Measurements from ENCODE around the gene CENPO. TPM values are rescaled to one million over a fixed set of nuclear protein-coding genes. Genes with fewer than 3 reads are reported as not detected.

CENPO gene
- total RNA-seq, result 10 to 100 TPM in 1 of 5 experiments, 1 to 10 TPM in 4; 3.6 to 36.6 (median 6.0) TPM
- polyA plus RNA-seq, result 1 to 10 TPM; 1.8 to 3.8 TPM
- total RNA-seq, result 7.9 reads per million, percentile 32 among the genes with 10 or more reads in this experiment

- CTCF ChIA-PET, result interaction anchor here (0.5 to 1.7 kb wide), 3 partner anchors 35 to 1160 kb away, joined by 3 to 4 read pairs (median 3); no protein-coding TSS in a partner anchor
- peak; percentile 98 for ATAC-seq
Measured at GRCh38 chr2:24792874-24793760, at the start of gene CENPO, which contains the start of gene PTRHD1. TSS of gene CENPO (plus strand) at chr2:24793425. CDS start at chr2:24793920, 495 bp downstream. TSS of gene PTRHD1 (minus strand) at chr2:24793391. CDS start at chr2:24793377, 14 bp downstream.

GRCh38 chr2:24743924-24744323 is 49.3 kb upstream of the CENPO start:
- no peaks in the 10 kb centered on the region for H3K27me3 Mint-ChIP-seq
- CTCF ChIA-PET, result interaction anchor here (0.5 to 0.6 kb wide), 2 partner anchors 16 to 22 kb away, joined by 3 to 4 read pairs; no protein-coding TSS in a partner anchor
- ATAC-seq (peak; percentile 40), DNase-seq (no peak)
- H3K27me3 ChIP-seq (ENCODE audit: control insufficient read depth in 2 of 2, insufficient read depth in 2 of 2, low read length in 2 of 2), result no peaks in the 10 kb centered on the region
- no peak overlapping the region for H3K27ac ChIP-seq (ENCODE audit: low read depth, low read length)
- no peak overlapping the region for H3K4me3 Mint-ChIP-seq
- POLR2A ChIA-PET, result no interaction called here
- H3K4me1 ChIP-seq (ENCODE audit: control insufficient read depth in 2 of 2, insufficient read depth in 2 of 2, low read length in 2 of 2), result peaks cover 0 to 16% of the 10 kb centered on the region in 2 donors
- intact Hi-C loops (cut with micrococcal nuclease), result no loop called here
- no peaks in the 10 kb centered on the region for H3K9me3 Mint-ChIP-seq
- H3K4me1 Mint-ChIP-seq, result peaks cover 0 to 42% (median 21%) of the 10 kb centered on the region in 7 donors
- peaks cover 0 to 12% (median 0%) of the 10 kb centered on the region in 3 experiments for H3K36me3 ChIP-seq (ENCODE audit: control insufficient read depth in 2 of 3, insufficient read depth in 3 of 3, low read length in 3 of 3)
- H3K9me3 ChIP-seq (ENCODE audit: control insufficient read depth in 2 of 3, low read length in 3 of 3), result no peaks in the 10 kb centered on the region
- H3K27ac Mint-ChIP-seq, result peak overlapping the region in 1 of 9 donors; percentile 34
- peaks cover 5 to 38% (median 11%) of the 10 kb centered on the region in 5 donors for H3K36me3 Mint-ChIP-seq
- H3K4me3 ChIP-seq (ENCODE audit: low read length), result no peak overlapping the region

More at GRCh38 chr2:24792874-24793760, at the start of gene CENPO, which contains the start of gene PTRHD1:
- DNase-seq, result peak; percentile 93 to 99 (median 97)
- Histone ChIP-seq H3K9me3 (ENCODE audit: control insufficient read depth in 2 of 3, low read length in 3 of 3) (no peaks in the 10 kb centered on the region), H3K27me3 (ENCODE audit: control insufficient read depth in 2 of 2, insufficient read depth in 2 of 2, low read length in 2 of 2) (no peaks in the 10 kb centered on the region), H3K4me3 (ENCODE audit: low read length) (peak within 1 kb of the TSS; percentile 97), H3K36me3 (ENCODE audit: control insufficient read depth in 2 of 3, insufficient read depth in 3 of 3, low read length in 3 of 3) (peaks cover 0 to 5% (median 0%) of the 10 kb centered on the region in 3 experiments), H3K4me1 (ENCODE audit: control insufficient read depth in 2 of 2, insufficient read depth in 2 of 2, low read length in 2 of 2) (peaks cover 6 to 10% of the 10 kb centered on the region in 2 donors), H3K27ac (ENCODE audit: low read depth, low read length) (peak within 1 kb of the TSS; percentile 96)
- H3K9me3 Mint-ChIP-seq, result peaks cover 0 to 4% (median 0%) of the 10 kb centered on the region in 11 donors
- H3K27me3 Mint-ChIP-seq, result no peaks in the 10 kb centered on the region
- H3K36me3 Mint-ChIP-seq, result peaks cover 0 to 32% (median 15%) of the 10 kb centered on the region in 5 donors
- POLR2A ChIA-PET, result interaction anchor here (0.8 to 1.8 kb wide), 11 partner anchors 10 to 853 kb away, joined by 3 to 7 read pairs (median 4); partner anchors contain the start of genes ITSN2, NCOA1, SF3B6 and UBXN2A
- intact Hi-C loops (cut with micrococcal nuclease), result loop anchor here (1.0 to 10.0 kb wide), 14 partner anchors 34 to 1552 kb away; partner anchors contain the start of genes ADCY3 (in 2 of the 2), ASXL2 (in 2 of the 2), DNAJC27 (in 2 of the 2) and EFR3B (in 2 of the 2)
- peak within 1 kb of the TSS; percentile 99 to 100 (median 99) for H3K27ac Mint-ChIP-seq
- H3K4me1 Mint-ChIP-seq, result peaks cover 5 to 53% (median 20%) of the 10 kb centered on the region in 7 donors
- peak within 1 kb of the TSS; percentile 95 to 100 (median 98) for H3K4me3 Mint-ChIP-seq

GRCh38 chr2:24744356-24744755 is 48.9 kb upstream of the CENPO start:
- Histone ChIP-seq H3K27ac (ENCODE audit: low read depth, low read length) (no peak overlapping the region), H3K9me3 (ENCODE audit: control insufficient read depth in 2 of 3, low read length in 3 of 3) (no peaks in the 10 kb centered on the region), H3K36me3 (ENCODE audit: control insufficient read depth in 2 of 3, insufficient read depth in 3 of 3, low read length in 3 of 3) (peaks cover 0 to 12% (median 0%) of the 10 kb centered on the region in 3 experiments), H3K27me3 (ENCODE audit: control insufficient read depth in 2 of 2, insufficient read depth in 2 of 2, low read length in 2 of 2) (no peaks in the 10 kb centered on the region), H3K4me1 (ENCODE audit: control insufficient read depth in 2 of 2, insufficient read depth in 2 of 2, low read length in 2 of 2) (peaks cover 0 to 16% of the 10 kb centered on the region in 2 donors), H3K4me3 (ENCODE audit: low read length) (no peak overlapping the region)
- DNase-seq, result no peak
- Mint-ChIP-seq H3K9me3 (no peaks in the 10 kb centered on the region), H3K4me3 (no peak overlapping the region), H3K36me3 (peaks cover 5 to 37% (median 11%) of the 10 kb centered on the region in 5 donors), H3K27ac (no peak overlapping the region), H3K27me3 (no peaks in the 10 kb centered on the region), H3K4me1 (peaks cover 0 to 42% (median 21%) of the 10 kb centered on the region in 7 donors)
- no peak for ATAC-seq
- POLR2A ChIA-PET, result no interaction called here
- CTCF ChIA-PET, result interaction anchor here (0.6 kb wide), 1 partner anchor 15 kb away, joined by 4 read pairs; no protein-coding TSS in a partner anchor
- intact Hi-C loops (cut with micrococcal nuclease), result no loop called here

- Histone ChIP-seq H3K27me3 (ENCODE audit: control insufficient read depth in 2 of 2, insufficient read depth in 2 of 2, low read length in 2 of 2) (no peaks in the 10 kb centered on the region), H3K27ac (ENCODE audit: low read depth, low read length) (no peak overlapping the region), H3K4me3 (ENCODE audit: low read length) (no peak overlapping the region), H3K9me3 (ENCODE audit: control insufficient read depth in 2 of 3, low read length in 3 of 3) (no peaks in the 10 kb centered on the region), H3K4me1 (ENCODE audit: control insufficient read depth in 2 of 2, insufficient read depth in 2 of 2, low read length in 2 of 2) (peaks cover 0 to 6% of the 10 kb centered on the region in 2 donors), H3K36me3 (ENCODE audit: control insufficient read depth in 2 of 3, insufficient read depth in 3 of 3, low read length in 3 of 3) (peaks cover 0 to 12% (median 0%) of the 10 kb centered on the region in 3 experiments)
- peak; percentile 64 for ATAC-seq
- intact Hi-C loops (cut with micrococcal nuclease), result no loop called here
- DNase-seq, result no peak
- Mint-ChIP-seq H3K27ac (peak overlapping the region in 3 of 9 donors; percentile 4 to 30 (median 4)), H3K27me3 (no peaks in the 10 kb centered on the region), H3K4me1 (peaks cover 0 to 37% (median 23%) of the 10 kb centered on the region in 7 donors), H3K9me3 (no peaks in the 10 kb centered on the region), H3K36me3 (peaks cover 4 to 37% (median 16%) of the 10 kb centered on the region in 5 donors), H3K4me3 (peak overlapping the region in 1 of 10 donors; percentile 1)
- ChIA-PET POLR2A (no interaction called here), CTCF (no interaction called here)
Measured at GRCh38 chr2:24745825-24746224, 47.4 kb upstream of the CENPO start.

- no peak overlapping the region for H3K4me3 Mint-ChIP-seq
- Histone ChIP-seq H3K4me3 (ENCODE audit: low read length) (no peak overlapping the region), H3K27ac (ENCODE audit: low read depth, low read length) (no peak overlapping the region), H3K27me3 (ENCODE audit: control insufficient read depth in 2 of 2, insufficient read depth in 2 of 2, low read length in 2 of 2) (no peaks in the 10 kb centered on the region), H3K36me3 (ENCODE audit: control insufficient read depth in 2 of 3, insufficient read depth in 3 of 3, low read length in 3 of 3) (peaks cover 0 to 14% (median 7%) of the 10 kb centered on the region in 3 experiments), H3K4me1 (ENCODE audit: control insufficient read depth in 2 of 2, insufficient read depth in 2 of 2, low read length in 2 of 2) (peaks cover 0 to 5% of the 10 kb centered on the region in 2 donors), H3K9me3 (ENCODE audit: control insufficient read depth in 2 of 3, low read length in 3 of 3) (no peaks in the 10 kb centered on the region)
- no peaks in the 10 kb centered on the region for H3K27me3 Mint-ChIP-seq
- DNase-seq (no peak), ATAC-seq (no peak)
- H3K36me3 Mint-ChIP-seq, result peaks cover 4 to 29% (median 19%) of the 10 kb centered on the region in 5 donors
- H3K4me1 Mint-ChIP-seq, result peaks cover 0 to 28% (median 19%) of the 10 kb centered on the region in 7 donors
- H3K27ac Mint-ChIP-seq, result no peak overlapping the region
- H3K9me3 Mint-ChIP-seq, result no peaks in the 10 kb centered on the region
- intact Hi-C loops (cut with micrococcal nuclease), result no loop called here
- ChIA-PET CTCF (no interaction called here), POLR2A (no interaction called here)
Measured at GRCh38 chr2:24747299-24747698, 45.9 kb upstream of the CENPO start.

- POLR2A ChIA-PET, result no interaction called here
- H3K36me3 ChIP-seq (ENCODE audit: control insufficient read depth in 2 of 3, insufficient read depth in 3 of 3, low read length in 3 of 3), result peaks cover 3 to 29% (median 11%) of the 10 kb centered on the region in 3 experiments
Measured at GRCh38 chr2:24749069-24749691, 44.0 kb upstream of the CENPO start.

More at GRCh38 chr2:24749069-24749691, 44.0 kb upstream of the CENPO start:
- no peak overlapping the region for H3K27ac ChIP-seq (ENCODE audit: low read depth, low read length)
- CTCF ChIA-PET, result no interaction called here
- H3K27ac Mint-ChIP-seq, result peak overlapping the region in 2 of 9 donors; percentile 34 to 53
- H3K36me3 Mint-ChIP-seq, result peaks cover 0 to 22% (median 15%) of the 10 kb centered on the region in 5 donors
- no peak overlapping the region for H3K4me3 ChIP-seq (ENCODE audit: low read length)
- DNase-seq (no peak), ATAC-seq (no peak)
- no peak overlapping the region for H3K4me3 Mint-ChIP-seq
- H3K4me1 ChIP-seq (ENCODE audit: control insufficient read depth in 2 of 2, insufficient read depth in 2 of 2, low read length in 2 of 2), result peaks cover 0 to 5% of the 10 kb centered on the region in 2 donors
- no peaks in the 10 kb centered on the region for H3K27me3 ChIP-seq (ENCODE audit: control insufficient read depth in 2 of 2, insufficient read depth in 2 of 2, low read length in 2 of 2)
- no peaks in the 10 kb centered on the region for H3K9me3 Mint-ChIP-seq
- no peaks in the 10 kb centered on the region for H3K27me3 Mint-ChIP-seq
- no peaks in the 10 kb centered on the region for H3K9me3 ChIP-seq (ENCODE audit: control insufficient read depth in 2 of 3, low read length in 3 of 3)
- intact Hi-C loops (cut with micrococcal nuclease), result no loop called here
- peaks cover 0 to 12% (median 4%) of the 10 kb centered on the region in 7 donors for H3K4me1 Mint-ChIP-seq
